MM.1S (cell line): Measurements from ENCODE around the gene DDC.

Source experiments
- EZH2 ChIP-seq: fragments of 300-600 bp; sonication (generic); optimal IDR thresholded peaks from 2 replicates; pipeline ENCODE3; 2017; ENCODE audit warnings: low read depth, mild to moderate bottlenecking, antibody characterized with exemption, low read length, mixed read lengths
- EZH2phosphoT487 ChIP-seq: fragments of 300-600 bp; sonication (generic); IDR thresholded peaks from 2 replicates; pipeline ENCODE4 v1.6.1; 2018; ENCODE audit warnings: antibody characterized with exemption, low read length
- TF ChIP-seq, protein P1 (sequence below): fragments of 300-600 bp; sonication (generic); IDR thresholded peaks from 2 replicates; pipeline ENCODE4 v1.5.1; 2016; ENCODE audit warnings: antibody characterized with exemption, low read length, mixed read lengths

DNA sequence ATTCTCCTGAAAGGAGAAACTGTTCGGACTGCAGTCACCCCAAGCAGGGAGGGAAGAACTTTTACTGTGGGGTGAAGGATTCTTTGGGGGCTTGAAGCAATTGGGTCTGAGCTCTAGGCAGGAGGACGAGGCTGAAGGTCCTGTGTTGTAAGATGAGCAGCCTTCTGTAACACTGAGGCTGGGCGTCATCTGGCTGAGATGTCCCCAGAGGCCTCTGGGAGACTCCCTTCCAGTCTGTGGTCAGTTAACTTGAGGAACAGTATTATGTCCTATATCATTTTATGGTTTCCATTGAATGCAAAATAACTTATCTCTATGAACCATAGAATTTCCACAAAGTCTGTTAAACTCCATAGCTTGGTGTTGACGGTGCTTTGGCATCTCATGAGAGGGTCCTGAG is 141.3 kb downstream of the DDC start:
- TF ChIP-seq, protein P1, sequence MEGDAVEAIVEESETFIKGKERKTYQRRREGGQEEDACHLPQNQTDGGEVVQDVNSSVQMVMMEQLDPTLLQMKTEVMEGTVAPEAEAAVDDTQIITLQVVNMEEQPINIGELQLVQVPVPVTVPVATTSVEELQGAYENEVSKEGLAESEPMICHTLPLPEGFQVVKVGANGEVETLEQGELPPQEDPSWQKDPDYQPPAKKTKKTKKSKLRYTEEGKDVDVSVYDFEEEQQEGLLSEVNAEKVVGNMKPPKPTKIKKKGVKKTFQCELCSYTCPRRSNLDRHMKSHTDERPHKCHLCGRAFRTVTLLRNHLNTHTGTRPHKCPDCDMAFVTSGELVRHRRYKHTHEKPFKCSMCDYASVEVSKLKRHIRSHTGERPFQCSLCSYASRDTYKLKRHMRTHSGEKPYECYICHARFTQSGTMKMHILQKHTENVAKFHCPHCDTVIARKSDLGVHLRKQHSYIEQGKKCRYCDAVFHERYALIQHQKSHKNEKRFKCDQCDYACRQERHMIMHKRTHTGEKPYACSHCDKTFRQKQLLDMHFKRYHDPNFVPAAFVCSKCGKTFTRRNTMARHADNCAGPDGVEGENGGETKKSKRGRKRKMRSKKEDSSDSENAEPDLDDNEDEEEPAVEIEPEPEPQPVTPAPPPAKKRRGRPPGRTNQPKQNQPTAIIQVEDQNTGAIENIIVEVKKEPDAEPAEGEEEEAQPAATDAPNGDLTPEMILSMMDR = no peak
- TF ChIP-seq EZH2 (no peak), EZH2phosphoT487 (no peak)
